C4-2B (cell line): Measurements from ENCODE around the gene HBS1L.

Experiments
- ZFX ChIP-seq: fragments of 450-650 bp; IDR thresholded peaks from 2 replicates; pipeline ENCODE4 v1.6.1; 2017
- TF ChIP-seq, protein P1 (sequence below): fragments of 450-650 bp; conservative IDR thresholded peaks from 2 replicates; pipeline ENCODE4 v1.5.1; 2017; ENCODE audit warnings: mild to moderate bottlenecking

DNA sequence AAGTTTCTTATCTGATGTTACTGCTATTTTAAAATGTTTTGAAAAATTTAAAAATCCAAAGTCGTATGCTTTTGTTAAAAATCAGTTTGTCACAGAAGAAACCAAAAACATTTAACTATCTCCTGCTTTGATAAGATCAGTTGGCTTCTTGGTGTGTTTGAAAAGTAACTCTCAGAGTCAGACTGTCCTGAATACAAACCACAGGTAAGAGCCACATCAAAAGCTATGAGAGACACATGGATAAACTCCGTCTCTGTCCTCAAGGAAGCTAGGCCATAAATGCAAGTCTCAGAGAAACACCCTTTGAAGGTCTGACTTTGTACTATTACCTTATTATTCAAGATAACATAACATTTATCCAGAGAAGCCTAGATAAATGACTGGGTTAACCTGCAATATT is 7.7 kb downstream of the HBS1L start:
- TF ChIP-seq, protein P1, sequence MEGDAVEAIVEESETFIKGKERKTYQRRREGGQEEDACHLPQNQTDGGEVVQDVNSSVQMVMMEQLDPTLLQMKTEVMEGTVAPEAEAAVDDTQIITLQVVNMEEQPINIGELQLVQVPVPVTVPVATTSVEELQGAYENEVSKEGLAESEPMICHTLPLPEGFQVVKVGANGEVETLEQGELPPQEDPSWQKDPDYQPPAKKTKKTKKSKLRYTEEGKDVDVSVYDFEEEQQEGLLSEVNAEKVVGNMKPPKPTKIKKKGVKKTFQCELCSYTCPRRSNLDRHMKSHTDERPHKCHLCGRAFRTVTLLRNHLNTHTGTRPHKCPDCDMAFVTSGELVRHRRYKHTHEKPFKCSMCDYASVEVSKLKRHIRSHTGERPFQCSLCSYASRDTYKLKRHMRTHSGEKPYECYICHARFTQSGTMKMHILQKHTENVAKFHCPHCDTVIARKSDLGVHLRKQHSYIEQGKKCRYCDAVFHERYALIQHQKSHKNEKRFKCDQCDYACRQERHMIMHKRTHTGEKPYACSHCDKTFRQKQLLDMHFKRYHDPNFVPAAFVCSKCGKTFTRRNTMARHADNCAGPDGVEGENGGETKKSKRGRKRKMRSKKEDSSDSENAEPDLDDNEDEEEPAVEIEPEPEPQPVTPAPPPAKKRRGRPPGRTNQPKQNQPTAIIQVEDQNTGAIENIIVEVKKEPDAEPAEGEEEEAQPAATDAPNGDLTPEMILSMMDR, result no peak
- TF ChIP-seq ZFX, result no peak
